Measurements from ENCODE around the gene CFAP68.

Gene CFAP68

GRCh38 chr11:111878849-111879636, at the start of gene CFAP68, which contains the start of gene FDXACB1:
TSS of gene CFAP68 (plus strand) at chr11:111879541. CDS start at chr11:111879561, 20 bp downstream.
TSS of gene FDXACB1 (minus strand) at chr11:111879165. CDS start at chr11:111879132, 33 bp downstream.
- DNase-seq (ENCODE audit: low read depth), result peak; percentile 91

- DNase-seq (ENCODE audit: low read depth), result no peak
Observed at GRCh38 chr11:111833524-111833923, 45.8 kb upstream of the CFAP68 start.

- DNase-seq (ENCODE audit: low read depth), result no peak
Observed at GRCh38 chr11:111834432-111835163, 44.7 kb upstream of the CFAP68 start.

GRCh38 chr11:111835665-111836064, 43.7 kb upstream of the CFAP68 start:
- no peak for DNase-seq (ENCODE audit: low read depth)

DNA sequence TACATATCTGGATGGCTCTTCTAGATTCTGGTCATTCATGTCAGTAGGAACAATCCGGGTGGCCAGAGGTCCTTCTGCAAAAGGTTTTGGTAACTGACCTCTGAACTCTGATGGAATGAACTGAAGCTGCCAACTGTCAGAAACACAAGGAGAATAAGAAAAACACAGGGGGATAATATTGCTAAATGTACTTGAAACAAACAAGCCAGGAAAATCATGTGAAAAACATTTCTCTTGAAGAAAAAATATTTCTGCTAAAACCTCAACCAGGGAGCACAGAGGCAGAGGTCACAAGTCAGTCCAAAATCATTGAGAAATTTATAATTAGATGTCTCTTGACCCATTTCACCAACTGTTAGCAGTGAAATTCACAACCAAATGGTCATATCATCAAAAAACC, 43.2 kb upstream of the CFAP68 start:
- no peak for DNase-seq (ENCODE audit: low read depth)

DNA sequence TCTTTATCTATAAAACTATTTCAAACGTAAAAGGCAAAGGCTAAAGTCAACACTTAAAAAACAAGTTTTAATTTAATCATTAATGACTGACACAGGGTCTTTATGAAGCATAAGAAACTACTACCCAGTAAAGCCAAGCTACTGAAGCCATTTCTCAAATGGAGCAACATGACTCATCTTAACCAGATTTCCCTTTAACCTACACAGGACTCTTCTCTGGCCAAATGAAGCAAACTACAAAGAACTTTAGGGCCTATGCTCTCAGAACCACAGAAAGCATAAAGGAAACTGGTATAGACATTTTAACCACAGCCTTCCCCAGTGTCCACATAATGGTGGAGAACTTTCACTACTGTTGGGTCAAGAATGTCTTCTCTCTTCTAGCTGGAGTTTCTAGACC, 42.6 kb upstream of the CFAP68 start:
- DNase-seq (ENCODE audit: low read depth), result no peak

DNA sequence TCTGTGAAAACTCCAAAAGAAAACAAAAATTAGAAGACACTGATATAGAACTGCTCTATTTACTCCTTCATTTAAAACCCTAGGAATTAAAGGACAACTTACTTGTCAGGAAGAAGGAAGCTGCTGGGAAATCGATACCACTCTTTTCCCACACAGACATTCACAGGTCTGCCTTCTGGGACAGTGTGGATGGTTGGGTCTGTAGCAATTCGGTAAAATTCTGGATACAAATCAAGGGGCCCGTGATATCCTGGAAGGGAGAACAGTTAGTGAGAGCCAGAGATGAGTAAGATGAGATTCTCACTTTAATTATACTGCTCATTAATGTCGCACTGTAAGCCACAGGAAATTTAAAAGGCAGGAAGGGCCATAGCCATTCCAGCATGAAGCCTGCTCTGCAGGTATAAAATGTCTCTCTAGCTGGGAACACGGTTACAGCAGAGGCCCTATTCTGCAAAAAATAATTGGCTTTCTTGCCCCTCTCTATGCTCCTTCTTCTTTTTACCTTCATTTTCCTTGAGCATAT, 41.9 kb upstream of the CFAP68 start:
- DNase-seq (ENCODE audit: low read depth), result no peak

DNA sequence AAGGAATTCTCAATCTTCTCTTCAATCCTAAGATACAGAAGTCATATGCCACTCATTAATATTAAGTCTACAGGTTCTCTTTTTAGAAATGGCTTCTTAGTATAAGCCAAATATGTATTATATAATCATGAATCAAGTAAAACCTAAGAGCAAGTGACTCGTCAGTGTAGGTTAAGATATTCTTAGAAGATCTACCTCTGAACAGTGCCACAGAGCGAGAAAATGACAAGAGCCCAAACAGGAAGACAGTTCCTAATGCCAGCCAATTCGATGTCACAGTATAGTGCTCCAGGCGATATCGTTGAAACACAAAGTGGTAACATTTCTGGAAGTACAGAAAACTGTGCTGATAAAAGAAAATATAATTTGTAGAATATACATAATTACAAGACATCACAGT, 41.3 kb upstream of the CFAP68 start:
- DNase-seq (ENCODE audit: low read depth), result no peak

DNA sequence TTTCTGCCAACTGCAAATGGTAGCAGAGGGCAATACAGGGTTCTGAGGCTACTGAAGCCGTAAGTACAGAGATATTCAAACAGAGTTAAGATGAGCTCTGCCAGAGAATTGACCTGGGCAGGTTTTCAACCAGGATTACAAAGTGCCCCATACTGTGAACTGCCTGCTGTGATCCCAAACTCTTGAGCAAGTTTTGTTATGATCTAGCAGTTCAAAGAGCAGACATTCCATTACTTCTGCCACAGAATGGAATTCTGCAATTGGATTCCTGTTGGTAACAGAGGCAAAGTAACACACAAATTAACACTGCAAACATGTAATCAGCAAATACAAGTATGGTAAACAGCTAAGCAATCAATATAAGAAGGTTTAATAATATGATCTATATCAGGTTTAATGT, 39.2 kb upstream of the CFAP68 start:
- no peak for DNase-seq (ENCODE audit: low read depth)

GRCh38 chr11:111841370-111842053, 37.8 kb upstream of the CFAP68 start:
- peak; percentile 88 for DNase-seq (ENCODE audit: low read depth)

DNA sequence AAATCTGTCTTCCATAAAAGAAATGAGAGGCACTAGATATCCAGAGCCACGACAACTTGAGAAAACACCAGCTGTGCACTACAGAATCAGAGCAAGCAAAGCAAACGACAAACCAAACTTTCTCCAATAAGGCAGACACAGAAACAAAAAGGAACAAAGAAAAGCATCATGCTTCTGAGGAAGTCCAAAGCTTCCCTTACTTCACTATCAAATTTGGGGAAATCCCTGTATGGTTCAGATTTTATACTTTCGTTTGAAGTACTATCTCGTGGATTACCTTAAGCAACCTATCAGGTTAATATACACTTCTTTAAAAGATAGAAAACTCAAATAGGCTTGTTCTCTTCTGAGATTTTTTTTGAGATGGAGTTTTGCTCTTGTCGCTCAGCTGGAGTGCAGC, 35.7 kb upstream of the CFAP68 start:
- DNase-seq (ENCODE audit: low read depth), result no peak

- no peak for DNase-seq (ENCODE audit: low read depth)
Observed at GRCh38 chr11:111845276-111846028, 33.9 kb upstream of the CFAP68 start.

- DNase-seq (ENCODE audit: low read depth), result no peak
Observed at GRCh38 chr11:111846063-111846462, 33.3 kb upstream of the CFAP68 start.

GRCh38 chr11:111846636-111847035, 32.7 kb upstream of the CFAP68 start:
- DNase-seq (ENCODE audit: low read depth), result no peak

DNA sequence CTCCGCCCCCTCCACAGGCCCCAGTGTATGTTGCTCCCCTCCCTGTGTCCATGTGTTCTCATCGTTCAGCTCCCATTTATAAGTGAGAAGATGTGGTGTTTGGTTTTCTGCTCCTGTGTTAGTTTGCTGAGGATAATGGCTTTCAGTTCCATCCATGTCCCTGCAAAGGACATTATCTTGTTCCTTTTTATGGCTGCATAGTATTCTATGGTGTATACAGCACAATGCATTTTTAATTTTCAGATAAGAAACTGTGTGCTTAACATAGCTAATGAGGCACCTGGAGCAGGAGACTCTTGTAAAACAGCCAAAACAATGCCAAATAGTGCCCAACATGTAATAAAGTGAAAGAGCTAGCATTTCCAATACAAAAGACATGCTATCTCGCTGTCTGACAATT, 29.7 kb upstream of the CFAP68 start:
- no peak for DNase-seq (ENCODE audit: low read depth)

DNA sequence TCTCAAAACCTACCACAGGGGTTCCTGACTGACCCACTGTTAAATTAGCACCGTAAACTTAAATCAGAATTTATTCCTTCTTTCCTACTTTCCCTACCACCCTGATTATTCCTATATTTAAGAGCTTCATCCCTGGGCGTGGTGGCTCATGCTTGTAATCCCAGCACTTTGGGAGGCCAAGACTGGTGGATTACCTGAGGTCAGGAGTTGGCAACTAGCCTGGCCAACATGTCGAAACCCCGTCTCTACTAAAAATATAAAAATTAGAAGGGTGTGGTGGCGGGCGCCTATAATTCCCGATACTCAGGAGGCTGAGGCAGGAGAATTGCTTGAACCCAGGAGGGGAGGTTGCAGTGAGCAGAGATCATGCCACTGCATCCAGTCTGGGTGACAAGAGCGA, 28.3 kb upstream of the CFAP68 start:
- no peak for DNase-seq (ENCODE audit: low read depth)

DNA sequence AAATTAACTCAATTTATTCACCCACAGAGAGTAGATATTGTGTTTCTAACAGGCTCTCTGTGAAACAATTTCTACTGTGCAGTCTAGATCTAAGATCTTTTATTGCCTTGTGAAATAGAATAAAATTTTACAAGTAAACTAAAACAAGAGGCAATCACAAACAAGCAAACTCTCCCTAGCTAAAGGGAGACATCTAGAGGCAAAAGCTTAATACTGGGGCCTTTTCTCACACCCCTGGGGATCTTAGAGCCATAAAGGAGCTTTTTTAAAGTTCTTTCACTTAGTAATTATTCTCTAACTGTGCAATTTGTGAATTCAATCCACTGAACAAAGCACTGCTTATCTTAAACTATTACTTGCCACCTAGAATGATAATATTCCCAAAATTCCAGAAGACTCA, 27.7 kb upstream of the CFAP68 start:
- DNase-seq (ENCODE audit: low read depth), result no peak

GRCh38 chr11:111852103-111852502, 27.2 kb upstream of the CFAP68 start:
- DNase-seq (ENCODE audit: low read depth), result no peak

DNA sequence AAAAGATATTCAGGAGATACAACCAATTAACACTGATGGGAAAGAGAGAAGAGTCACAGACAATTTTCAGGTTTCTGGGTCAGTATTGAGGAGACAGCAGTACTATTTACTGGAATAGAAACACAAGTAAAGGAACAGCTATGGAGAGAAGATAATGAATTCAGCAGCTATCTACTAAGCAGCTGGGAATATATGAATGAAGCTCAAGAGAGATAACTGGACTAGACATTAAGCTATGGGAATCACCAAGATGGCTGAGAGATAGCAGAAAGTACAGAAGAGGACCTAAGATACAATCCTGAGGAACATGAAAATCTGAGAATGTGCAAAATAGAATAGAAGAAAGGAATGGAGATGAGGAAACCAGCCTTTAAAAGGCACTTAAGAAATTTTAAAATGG, 23.8 kb upstream of the CFAP68 start:
- DNase-seq (ENCODE audit: low read depth), result no peak

GRCh38 chr11:111860257-111860656, 19.1 kb upstream of the CFAP68 start:
- DNase-seq (ENCODE audit: low read depth), result no peak

DNA sequence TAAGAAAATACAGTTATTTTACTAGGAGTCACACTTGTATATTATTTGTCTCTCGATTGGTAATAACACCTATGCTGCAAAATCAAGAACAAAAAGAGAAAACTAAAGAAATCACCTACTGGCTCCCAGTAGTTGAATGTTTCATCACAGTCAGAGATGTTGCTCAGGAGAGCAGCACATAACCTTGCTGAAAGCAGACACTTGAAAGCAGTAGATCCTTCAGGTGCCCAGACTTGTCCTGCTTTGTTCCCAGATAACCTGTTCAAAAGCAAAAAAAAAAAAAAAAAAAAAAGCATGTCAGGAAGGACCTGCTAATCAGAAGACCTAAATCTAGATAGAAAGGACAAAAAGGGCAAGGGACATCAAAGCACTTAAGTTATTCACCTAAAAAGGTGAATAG, 9.2 kb upstream of the CFAP68 start:
- no peak for DNase-seq (ENCODE audit: low read depth)

GRCh38 chr11:111870522-111870885, 8.8 kb upstream of the CFAP68 start:
- DNase-seq (ENCODE audit: low read depth), result no peak

All from stimulated activated CD8-positive, alpha-beta memory T cell treated with anti-CD3 and anti-CD28 coated beads, Interleukin-15, amount 100 ng/mL, for 1 hour (primary cell).